Tongue (tissue), 2 donors: Measurements from ENCODE around the gene L1CAM. TPM values are rescaled to one million over a fixed set of nuclear protein-coding genes. Genes with fewer than 3 reads are reported as not detected.

ENCODE experiments used
- DNase-seq: peaks from one replicate; pipeline ENCODE4 v3.0.0-alpha.2; 2015
- total RNA-seq: library from RNA; depleted of rRNA; stranded (reverse); fragments of >200 nt; gene quantifications from one replicate; pipeline ENCODE4 v1.2.3, GENCODE V29; 2014

L1CAM gene
- total RNA-seq, 1 donor from 2014 or later: 17.5 TPM

DNA sequence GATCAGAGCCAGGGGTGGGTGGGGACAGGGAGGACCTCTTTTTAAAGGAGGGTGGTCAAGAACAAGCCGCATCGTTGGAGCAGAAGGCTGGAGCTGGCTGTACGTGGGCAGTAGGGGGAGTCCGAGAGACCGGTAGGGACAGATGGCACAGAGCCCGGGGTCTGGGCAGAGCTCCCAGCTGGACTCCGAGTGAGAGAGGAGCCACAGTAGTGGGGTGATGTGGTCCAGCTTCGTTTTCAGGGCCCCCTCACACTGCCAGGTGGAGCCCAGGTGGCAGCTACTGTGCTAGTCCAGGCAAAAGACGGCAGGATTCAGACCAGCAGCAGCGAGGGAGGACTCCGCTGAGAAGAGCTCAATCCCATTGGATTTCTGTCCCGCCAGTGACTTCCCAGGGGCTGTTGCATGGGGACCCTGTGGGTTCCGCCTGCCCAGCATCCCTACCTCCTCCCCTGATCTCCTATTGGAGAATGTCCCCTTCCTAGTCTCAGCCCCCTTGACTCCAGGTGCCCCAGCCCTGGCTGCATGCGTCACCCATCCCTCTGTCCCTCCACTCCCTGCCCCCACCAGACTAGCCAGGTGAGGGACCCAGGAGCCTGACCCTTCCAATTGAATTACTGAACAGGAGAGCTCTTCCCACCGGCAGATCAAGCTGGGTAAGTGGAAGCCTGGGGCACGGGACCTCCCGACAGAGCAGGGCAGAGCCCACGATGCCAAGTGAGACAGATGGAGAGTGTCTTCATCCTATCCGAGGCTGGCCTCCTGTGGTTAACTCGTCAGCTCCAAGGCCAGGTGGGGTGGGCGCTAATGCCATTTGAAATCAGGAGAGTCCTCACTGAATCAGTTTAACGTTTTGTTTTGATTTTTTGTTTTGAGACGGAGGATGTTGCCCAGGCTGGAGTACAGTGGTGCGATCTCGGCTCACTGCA is 37.2 kb upstream of the L1CAM start:
- DNase-seq: peak; percentile 76

DNA sequence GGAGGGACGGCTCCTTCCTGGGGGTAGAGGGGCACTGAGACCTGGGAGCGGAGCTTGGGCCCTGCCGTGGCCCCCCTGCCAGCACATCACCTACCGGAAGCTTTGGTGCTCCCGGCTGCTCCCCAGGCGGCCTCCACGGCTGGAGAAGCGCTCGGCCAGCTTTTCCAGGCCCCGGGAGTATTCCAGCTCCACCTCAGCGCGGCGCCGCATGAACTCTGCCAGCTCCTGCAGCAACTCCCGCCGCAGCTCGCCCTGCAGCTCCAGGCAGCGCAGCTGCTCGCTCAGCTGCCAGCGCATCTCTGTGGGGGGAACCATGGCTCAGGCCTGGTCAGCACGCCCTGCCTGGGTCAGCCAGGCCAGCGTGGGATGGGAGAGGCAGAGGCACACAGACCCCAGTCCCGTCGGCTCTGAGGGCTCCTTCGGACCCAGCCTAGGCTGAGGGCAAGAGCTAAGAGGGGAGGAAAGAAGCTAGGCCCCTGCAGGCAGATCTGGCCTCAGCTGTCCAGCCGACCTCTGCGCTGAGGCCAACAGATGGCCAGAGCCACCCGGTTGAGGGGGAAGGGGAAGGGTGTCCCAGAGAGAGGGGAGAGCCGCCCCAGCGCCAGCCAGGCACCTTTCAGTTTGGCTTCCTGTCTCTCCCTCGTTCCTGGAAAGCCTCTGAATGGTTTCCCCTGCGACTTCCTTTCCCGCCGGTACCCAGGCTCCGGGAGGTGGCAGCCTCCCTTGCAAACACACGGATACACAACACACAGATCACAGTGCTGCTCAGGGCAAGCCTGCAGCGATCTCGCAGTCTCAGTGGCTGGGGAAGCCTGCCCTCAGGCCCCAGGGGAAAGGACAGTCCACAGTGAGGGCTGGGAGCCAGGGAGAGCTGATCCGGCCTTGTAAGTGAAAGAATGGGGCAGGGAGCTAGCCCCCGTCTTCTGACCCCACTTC is 35.8 kb upstream of the L1CAM start:
- DNase-seq: peak; percentile 47

DNA sequence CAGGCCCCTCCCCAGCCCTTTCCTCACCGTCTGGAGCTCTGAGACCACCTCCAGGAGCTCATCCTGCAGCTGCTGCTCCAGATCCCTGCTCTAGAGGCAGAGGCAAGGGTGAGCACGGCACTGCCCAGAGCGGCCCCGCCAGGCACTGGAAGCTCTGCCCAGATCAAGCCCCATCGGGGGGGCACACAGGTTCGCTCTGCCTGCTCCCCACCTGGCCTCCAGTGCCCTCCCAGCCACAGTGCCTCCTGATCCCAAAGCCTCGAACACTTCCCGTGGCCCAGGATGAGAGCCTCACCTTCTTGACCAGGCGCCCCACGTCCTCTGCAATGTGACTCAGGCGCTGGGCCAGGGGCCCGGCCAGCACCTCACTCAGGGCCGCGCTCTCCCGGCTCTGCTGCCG is 35.1 kb upstream of the L1CAM start:
- DNase-seq: no peak

DNA sequence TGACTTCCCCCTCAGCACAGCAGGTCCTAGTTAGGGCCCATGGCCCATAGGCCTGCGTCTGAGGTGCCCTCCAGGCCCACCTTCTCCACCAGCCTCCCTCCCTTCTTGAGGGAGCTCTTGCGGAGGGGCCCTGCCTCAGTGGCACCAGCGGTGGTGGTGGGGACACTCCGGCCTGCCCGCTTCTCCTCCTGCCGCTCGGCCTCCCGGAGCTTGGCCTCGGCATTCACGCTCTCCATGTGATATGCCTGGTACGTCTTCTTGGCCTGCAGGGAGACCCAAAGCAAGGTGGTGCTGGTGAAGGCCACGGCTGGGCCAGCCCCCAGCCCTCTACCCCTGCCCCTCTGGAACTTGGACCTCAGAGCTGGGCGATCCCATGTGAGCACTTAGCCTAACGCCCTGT is 34.6 kb upstream of the L1CAM start:
- DNase-seq: no peak

DNA sequence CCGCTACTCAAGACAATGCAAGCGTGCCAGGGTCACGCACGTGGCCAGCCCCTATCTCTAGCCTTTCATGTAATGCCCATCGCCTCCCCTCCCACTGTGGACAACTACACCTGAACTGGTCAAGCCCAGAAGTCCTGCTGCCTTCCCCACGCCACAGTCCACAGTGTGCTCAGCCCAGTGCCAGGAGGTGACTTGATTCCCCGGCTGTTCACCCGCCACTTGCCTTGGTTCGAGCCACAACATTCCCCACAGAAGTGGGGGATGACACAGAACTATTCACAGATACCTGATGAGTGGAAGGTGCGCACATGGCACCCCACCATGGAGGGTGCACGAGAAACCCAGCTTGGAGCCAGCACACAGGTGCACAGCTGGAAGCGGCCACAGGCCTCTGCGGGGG is 33.3 kb upstream of the L1CAM start:
- no peak for DNase-seq

DNA sequence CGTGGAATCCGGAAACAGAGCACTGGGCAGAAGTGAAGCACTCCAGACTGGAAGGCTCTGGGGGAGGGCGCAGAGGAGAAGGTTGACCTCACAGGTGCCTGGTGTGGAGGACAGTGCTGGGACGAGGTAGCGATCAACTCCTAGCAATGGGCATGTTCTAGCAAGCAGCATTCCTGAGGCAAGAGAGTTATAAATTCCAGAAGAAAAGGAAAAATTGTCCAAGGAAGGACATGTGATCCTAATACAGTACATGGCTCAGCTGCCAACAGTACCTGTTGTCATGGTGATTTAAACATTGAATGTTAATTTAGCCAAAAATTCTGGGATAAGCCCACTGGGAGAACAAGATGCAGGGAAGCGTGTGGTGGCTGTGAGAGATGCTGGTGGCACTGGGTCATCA is 31.9 kb upstream of the L1CAM start:
- DNase-seq: no peak

DNA sequence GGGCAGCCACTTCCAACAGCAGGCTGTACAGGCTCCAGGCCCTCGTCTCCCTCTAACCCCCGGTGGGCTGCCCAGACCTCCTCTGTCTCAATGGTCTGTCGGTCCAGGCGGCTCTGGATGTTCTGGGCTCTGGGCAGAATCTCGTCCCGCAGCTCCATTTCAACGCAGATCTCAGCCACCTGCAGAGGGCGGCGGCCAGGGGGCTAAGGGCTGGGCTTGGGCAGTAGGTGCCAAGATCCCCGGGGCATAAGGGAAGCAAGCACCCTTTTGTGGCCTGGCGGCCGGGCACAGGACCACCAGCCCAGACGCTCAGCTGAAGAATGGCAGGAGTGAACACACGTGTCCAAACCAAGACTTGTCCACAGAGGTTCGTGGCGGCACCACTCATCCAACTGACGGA is 27.7 kb upstream of the L1CAM start:
- DNase-seq: no peak

DNA sequence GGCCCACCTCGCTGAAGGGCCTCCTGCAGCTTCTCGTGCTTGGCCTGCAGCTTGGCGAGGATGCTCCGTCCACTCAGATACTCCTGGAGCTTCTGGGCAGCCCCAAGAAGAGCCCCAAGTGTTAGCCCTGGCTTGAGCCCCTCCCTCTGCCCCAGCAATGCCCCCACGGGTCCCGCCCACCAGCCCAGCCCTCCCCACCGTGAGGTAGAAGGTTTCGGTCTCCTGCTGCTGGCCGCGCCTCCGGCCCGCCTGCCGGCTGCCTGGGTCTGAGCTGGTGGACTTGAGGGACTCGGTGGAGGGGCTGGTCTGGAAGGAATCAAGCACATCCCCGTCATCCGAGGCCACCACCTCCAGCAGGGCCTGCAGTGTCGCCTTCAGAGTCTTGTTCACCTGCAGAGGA is 27.2 kb upstream of the L1CAM start:
- DNase-seq: no peak

DNA sequence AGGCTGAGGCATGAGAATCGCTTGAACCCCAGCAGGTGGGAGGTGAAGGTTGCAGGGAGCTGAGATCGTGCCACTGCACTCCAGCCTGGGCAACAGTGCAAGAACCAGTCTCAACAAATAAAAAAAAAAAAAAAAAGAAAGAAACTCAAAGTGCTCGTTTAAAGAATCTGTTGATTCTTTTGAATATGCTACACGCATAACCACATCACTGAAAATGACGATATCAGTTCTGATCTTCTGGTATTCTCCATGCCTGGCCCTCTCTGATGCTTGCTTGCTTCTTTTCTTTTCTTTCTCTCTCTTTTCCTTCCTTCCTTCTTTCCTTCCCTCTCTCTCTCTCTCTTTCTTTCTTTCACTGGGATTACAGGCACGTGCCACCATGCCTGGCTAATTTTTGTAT is 25.8 kb upstream of the L1CAM start:
- DNase-seq: no peak

DNA sequence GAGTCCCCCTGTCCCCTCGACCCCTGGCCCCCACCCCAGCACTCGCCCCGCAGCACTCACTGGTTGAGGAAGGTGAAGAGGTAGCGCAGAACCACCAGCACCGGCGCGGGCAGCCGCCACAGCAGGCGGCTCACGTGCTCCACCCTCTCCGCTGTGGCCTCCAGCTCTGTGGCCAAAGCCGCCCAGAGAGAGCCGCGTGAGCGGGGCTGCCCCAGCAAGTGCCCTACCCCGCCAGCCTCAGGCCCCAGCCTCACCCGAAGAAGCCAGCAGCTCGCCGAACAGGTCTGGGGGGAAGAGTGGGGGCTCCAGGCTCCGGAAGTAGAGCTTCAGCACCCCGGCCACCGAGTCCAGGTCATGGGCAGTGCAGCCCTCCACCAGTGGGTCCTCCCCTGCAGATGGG is 24.5 kb upstream of the L1CAM start:
- no peak for DNase-seq

DNA sequence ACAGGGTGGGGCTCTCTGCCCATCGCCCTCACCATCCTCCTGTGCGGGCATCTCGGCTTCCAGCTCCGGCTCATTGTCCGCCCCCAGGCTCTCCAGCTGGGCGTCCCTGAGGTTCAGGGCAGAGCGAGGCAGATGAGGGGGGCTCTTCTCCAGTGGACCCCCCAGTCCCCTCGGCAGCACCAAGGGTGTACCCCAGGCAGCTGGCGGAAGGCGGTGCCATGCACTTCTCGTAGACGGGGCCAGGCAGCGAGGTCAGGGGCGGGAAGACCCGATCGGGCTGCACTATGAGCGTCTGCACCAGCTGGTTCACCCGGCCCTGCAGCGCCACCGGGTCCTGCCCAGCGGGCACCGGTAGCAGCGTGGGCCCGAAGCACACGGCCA is 24.0 kb upstream of the L1CAM start:
- DNase-seq: no peak

DNA sequence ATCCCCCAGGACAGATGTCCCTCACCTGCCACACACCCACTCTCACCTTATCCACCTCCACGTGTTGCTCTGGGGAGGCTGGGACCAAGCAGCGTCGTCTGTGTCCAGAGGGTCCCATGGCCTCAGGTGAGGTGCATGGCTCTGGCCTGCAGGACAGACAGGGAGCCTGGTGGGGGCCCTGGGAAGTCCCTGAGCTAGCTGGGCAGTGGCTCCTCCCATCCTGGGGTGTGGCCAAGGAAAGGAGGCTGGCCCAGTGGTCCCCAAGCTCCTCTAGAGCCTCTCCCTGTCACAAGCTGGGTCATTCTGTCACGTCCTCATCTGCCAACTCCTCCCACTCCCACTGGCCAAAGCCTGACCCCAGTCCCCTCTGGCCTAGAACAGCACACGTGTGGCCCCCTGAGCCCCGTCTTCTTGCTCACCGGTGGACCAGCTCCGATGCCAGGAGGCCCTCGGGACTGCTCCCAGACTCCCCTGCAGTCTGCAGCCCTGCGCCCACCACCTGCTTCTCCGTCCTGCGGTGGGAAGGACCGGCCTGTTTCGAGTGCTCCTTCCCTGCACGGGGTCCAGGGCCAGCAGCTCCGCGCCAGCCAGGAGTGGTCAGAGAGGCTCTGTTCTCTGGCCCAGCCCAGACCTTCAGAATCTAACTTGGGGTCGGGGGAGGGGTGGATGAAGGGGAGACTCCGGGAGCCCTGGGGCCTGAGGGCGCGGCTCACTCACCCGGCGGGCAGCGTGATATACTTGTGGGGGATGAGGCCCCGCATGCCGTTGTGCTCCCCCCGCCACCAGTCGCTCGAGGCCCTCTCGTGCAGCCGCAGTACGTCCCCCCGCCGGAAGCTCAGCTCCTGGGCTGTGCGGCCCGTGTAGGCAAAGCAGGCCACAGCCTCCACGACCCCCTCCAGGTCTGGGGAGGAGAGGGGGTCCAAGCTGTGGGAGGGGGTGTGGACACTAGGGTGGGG is 23.3 kb upstream of the L1CAM start:
- DNase-seq: no peak

DNA sequence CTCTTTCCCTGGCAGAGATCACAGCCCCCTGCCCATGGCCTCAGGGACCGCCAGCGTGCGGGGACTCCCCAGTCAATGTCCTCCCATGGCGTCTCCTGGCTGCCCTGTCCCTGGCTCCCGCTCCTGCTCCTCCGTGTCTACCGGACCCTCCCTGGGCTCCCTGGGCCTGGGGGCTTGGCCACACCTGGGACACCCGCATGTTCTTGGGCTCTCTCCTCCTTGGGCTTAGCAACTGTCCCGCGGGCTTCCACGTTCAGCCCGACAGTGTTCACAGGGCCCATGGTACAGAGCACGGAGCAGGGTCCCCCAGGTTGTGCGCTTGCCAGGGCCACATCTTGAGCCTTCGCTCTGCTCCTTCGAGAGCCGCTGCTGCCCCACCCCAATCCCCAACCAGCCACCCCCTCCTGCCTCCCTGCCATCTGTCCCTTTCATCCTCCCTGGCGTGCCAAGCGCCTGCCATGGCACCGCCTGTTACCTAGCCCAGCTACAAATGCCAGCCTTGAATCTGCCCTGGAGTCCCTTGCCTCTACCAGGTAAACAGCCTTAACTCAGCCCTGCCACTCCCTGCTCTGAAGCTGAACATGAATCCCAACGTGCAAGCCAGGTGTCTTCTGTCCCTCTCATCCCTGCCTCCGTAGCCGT is 22.4 kb upstream of the L1CAM start:
- DNase-seq: no peak

DNA sequence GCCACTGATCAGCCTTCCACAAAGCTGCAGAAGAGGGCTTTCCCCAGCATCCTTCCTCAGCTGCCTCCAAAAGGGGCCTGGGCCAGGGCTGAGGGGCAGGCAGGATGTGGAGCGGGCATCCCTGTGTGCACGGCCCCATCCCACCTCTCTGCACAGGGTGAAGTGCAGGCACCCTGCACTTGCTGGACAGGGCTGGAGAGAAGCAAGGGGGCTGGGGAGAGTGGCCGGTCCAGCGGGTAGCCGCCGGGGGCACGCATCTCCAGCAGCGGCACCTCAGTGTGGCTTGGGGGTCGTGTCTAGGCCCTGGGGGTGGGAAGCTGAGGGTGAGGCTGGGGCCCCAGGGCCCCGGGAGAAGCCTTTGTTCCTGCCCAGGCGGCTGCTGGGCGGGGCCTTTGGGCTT is 21.5 kb upstream of the L1CAM start:
- no peak for DNase-seq

DNA sequence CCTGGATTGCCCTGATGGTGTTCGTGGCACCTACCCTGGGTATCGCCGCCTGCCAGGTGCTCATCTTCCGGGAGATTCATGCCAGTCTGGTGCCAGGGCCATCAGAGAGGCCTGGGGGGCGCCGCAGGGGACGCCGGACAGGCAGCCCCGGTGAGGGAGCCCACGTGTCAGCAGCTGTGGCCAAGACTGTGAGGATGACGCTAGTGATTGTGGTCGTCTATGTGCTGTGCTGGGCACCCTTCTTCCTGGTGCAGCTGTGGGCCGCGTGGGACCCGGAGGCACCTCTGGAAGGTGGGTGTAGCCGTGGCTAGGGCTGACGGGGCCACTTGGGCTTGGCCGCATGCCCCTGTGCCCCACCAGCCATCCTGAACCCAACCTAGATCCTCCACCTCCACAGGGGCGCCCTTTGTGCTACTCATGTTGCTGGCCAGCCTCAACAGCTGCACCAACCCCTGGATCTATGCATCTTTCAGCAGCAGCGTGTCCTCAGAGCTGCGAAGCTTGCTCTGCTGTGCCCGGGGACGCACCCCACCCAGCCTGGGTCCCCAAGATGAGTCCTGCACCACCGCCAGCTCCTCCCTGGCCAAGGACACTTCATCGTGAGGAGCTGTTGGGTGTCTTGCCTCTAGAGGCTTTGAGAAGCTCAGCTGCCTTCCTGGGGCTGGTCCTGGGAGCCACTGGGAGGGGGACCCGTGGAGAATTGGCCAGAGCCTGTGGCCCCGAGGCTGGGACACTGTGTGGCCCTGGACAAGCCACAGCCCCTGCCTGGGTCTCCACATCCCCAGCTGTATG is 20.3 kb upstream of the L1CAM start:
- no peak for DNase-seq

DNA sequence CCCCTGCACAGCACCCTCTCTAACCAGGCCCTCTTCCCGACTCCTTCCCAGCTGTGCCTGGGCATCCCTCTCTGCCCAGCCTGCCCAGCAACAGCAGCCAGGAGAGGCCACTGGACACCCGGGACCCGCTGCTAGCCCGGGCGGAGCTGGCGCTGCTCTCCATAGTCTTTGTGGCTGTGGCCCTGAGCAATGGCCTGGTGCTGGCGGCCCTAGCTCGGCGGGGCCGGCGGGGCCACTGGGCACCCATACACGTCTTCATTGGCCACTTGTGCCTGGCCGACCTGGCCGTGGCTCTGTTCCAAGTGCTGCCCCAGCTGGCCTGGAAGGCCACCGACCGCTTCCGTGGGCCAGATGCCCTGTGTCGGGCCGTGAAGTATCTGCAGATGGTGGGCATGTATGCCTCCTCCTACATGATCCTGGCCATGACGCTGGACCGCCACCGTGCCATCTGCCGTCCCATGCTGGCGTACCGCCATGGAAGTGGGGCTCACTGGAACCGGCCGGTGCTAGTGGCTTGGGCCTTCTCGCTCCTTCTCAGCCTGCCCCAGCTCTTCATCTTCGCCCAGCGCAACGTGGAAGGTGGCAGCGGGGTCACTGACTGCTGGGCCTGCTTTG is 19.6 kb upstream of the L1CAM start:
- DNase-seq: no peak

DNA sequence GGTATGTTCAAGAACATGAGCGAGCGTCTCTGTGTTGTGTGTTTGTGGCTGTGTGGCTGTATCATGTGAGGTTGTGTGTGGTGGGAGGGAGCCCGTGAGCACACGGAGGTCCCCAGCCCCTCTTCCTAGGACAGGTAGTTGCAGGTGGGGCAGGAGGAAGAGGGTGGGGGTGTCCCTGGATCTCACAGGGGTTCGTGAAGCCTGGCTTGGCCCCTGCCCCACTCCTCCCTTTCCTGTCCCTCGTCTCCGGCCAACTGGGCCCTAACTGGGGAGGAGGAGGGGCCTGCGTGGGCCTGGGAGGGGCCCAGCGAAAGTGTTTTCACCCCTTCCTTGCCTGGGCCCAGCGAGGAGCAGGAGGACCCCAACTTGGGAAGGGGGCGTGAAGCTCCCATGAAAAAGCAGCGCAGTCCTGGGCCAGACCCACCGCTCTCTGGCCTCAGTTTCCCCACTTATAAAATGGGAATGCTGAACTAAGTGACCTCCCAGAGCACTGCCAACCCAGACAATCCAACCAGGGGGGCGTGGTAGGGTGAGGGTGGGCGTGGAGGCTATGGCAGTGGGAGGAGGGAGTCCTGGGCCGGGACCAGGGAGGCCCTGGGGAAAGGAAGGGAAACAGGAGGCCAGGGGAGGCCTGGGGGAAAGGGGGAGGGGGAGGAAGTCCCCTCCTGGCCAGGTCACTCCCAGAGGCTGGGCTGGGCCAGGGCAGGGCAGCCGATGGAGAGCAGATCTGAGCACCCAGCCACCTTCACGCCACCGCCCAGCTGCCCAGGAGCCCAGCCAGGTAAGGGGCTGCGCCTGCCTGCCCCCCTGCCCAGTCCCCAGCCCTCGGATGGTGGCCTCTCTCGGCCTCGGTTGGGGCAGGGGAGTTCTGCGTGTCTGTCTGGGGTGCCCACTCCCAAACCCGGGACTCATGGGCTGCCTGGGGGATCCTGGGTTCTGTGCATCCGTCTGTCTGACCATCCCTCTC is 18.3 kb upstream of the L1CAM start, which contains the start of gene AVPR2:
Gene AVPR2, plus strand, starts transcription at position 683 of the 967 bp plus-strand sequence. CDS start 473 bp downstream, outside the sequence.
- no peak for DNase-seq

DNA sequence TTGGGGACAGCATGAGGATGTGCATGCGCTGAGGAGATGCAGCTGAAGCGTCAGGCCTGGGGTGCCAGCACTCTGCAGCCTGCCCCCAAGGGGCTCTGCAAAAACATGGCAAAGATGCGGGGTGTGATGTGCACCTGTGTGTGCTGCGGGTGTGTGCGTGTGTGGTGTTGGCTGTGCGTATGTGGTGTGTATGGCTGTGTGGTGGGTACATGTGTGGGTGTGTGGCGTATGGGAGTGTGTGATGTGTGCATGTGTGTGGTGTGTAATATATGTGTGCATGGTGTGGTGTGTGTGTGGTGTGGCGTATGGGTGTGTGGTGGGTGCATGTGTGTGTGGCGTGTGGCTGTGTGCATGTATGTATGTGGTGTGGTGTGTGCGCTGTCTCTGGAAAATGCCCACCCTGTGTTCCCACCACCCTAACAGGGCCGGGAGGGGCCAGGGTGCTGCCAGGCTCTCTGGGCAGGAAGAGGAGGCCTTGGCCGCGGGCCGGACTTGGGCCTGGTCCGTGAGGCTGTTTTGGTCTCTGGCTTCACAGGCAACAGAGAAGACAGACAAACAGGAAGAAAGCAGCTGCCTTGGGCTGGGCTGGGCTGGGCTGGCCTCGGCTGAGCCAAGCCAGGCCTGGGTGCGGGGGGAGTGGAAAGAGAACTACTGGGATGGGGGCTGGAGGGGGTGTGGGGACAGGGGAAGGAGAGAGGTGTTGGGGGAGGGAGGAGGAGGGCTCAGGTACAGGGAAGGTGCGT is 17.4 kb upstream of the L1CAM start:
- no peak for DNase-seq
